Measurements from ENCODE around the gene RXFP1.

The RXFP1 gene

GRCh38 chr4:158681629-158682028, 159.9 kb downstream of the RXFP1 start:
- no peak for DNase-seq (ENCODE audit: extremely low read depth, insufficient read length)
- no peak for TF ChIP-seq CTCF (IDR thresholded peaks at IDR 0.05; ENCODE audit: insufficient read depth, low read length, poor library complexity, severe bottlenecking)
- no peaks in the 10 kb centered on the region for H3K27me3 ChIP-seq (replicated peaks; ENCODE audit: control insufficient read depth, insufficient read depth, low read length)

GRCh38 chr4:158682066-158682465, 160.4 kb downstream of the RXFP1 start:
- TF ChIP-seq CTCF (IDR thresholded peaks at IDR 0.05; ENCODE audit: insufficient read depth, low read length, poor library complexity, severe bottlenecking) = no peak
- H3K36me3 ChIP-seq (ENCODE audit: control insufficient read depth, insufficient read depth, low read length) = no peaks in the 10 kb centered on the region

More at GRCh38 chr4:158681629-158682028, 159.9 kb downstream of the RXFP1 start:
- Histone ChIP-seq H3K4me3 (replicated peaks; ENCODE audit: low read depth, low read length) (no peak overlapping the region), H3K36me3 (ENCODE audit: control insufficient read depth, insufficient read depth, low read length) (no peaks in the 10 kb centered on the region)

GRCh38 chr4:158688813-158689212, 167.1 kb downstream of the RXFP1 start:
- TF ChIP-seq CTCF (IDR thresholded peaks at IDR 0.05; ENCODE audit: insufficient read depth, low read length, poor library complexity, severe bottlenecking) = no peak
- no peak for DNase-seq (ENCODE audit: extremely low read depth, insufficient read length)
- no peaks in the 10 kb centered on the region for H3K27me3 ChIP-seq (replicated peaks; ENCODE audit: control insufficient read depth, insufficient read depth, low read length)
- H3K4me3 ChIP-seq (replicated peaks; ENCODE audit: low read depth, low read length) = no peak overlapping the region
- no peaks in the 10 kb centered on the region for H3K36me3 ChIP-seq (ENCODE audit: control insufficient read depth, insufficient read depth, low read length)

More at GRCh38 chr4:158682066-158682465, 160.4 kb downstream of the RXFP1 start:
- no peaks in the 10 kb centered on the region for H3K27me3 ChIP-seq (replicated peaks; ENCODE audit: control insufficient read depth, insufficient read depth, low read length)
- no peak overlapping the region for H3K4me3 ChIP-seq (replicated peaks; ENCODE audit: low read depth, low read length)
- no peak for DNase-seq (ENCODE audit: extremely low read depth, insufficient read length)
